Right atrium auricular region (tissue), 2 donors: ENCODE data around the gene PNLIPRP3. TPM values are rescaled to one million over a fixed set of nuclear protein-coding genes. Genes with fewer than 3 reads are reported as not detected.

Experiments used
- DNase-seq: peaks from one replicate; pipeline ENCODE4 v3.0.0-alpha.2; 2019; ENCODE audit warnings: low spot score
- H3K27ac ChIP-seq, 2 donors: fragments of 200-600 bp; sonication (generic); 1 replicate in 1 of 2; 2 replicates in 1 of 2; pipeline ENCODE4 v1.5.1; 2016 to 2019
- H3K27me3 ChIP-seq, 2 donors: fragments of 200-600 bp; sonication (generic); one replicate each; pipeline versions ENCODE4 v1.5.1 to v1.6.0; 2017 to 2019
- H3K36me3 ChIP-seq: fragments of 200-600 bp; sonication (generic); one replicate; pipeline ENCODE4 v1.5.1; 2016
- H3K4me1 ChIP-seq, 2 donors: fragments of 200-600 bp; sonication (generic); one replicate each; pipeline versions ENCODE4 v1.5.1 to v1.6.0; 2017 to 2019
- H3K4me3 ChIP-seq, 2 donors: fragments of 200-600 bp; sonication (generic); 1 replicate in 1 of 2; 2 replicates in 1 of 2; pipeline ENCODE4 v1.5.1; 2017 to 2019; ENCODE audit warnings: mild to moderate bottlenecking in 1 of 2, moderate library complexity in 1 of 2
- H3K9me3 ChIP-seq, 2 donors: fragments of 200-600 bp; sonication (generic); one replicate each; pipeline ENCODE4 v1.5.1; 2019
- total RNA-seq, 2 donors: library from RNA; depleted of rRNA; stranded (reverse); fragments of >200 nt; gene quantifications; one replicate each; pipeline ENCODE4 v1.1.0, GENCODE V29; 2016
- TF ChIP-seq, protein P1 (sequence below), 2 donors: fragments of 200-600 bp; sonication (generic); IDR thresholded peaks; one replicate each; pipeline ENCODE4 v1.5.1; 2019; ENCODE audit warnings: antibody characterized with exemption in 2 of 2

PNLIPRP3 gene
- total RNA-seq, 2 donors from 2014 or later = not detected

DNA sequence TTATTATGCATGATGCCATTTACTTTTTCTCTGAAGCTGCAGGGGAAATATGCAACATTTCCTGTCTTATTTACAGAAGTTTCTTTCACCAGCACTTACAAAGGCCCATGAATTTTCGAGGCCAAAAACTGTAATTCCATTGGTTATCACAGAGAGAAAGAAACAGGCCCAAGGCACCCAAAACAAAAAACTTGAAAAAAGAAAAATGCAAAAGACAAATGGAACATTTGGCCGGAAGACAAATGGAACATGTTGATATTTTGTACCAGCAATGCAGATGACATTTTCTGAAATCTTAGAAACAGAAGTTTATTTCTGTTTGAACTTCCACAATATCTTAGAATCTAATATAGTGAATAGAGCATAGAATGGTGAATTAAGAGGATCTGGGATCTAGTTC is 61.8 kb downstream of the PNLIPRP3 start:
- Histone ChIP-seq H3K36me3 (no peaks in the 10 kb centered on the region), H3K9me3 (no peaks in the 10 kb centered on the region), H3K4me3 (no peak overlapping the region), H3K27ac (no peak overlapping the region), H3K4me1 (no peaks in the 10 kb centered on the region), H3K27me3 (no peaks in the 10 kb centered on the region)
- DNase-seq = no peak
- TF ChIP-seq, protein P1, sequence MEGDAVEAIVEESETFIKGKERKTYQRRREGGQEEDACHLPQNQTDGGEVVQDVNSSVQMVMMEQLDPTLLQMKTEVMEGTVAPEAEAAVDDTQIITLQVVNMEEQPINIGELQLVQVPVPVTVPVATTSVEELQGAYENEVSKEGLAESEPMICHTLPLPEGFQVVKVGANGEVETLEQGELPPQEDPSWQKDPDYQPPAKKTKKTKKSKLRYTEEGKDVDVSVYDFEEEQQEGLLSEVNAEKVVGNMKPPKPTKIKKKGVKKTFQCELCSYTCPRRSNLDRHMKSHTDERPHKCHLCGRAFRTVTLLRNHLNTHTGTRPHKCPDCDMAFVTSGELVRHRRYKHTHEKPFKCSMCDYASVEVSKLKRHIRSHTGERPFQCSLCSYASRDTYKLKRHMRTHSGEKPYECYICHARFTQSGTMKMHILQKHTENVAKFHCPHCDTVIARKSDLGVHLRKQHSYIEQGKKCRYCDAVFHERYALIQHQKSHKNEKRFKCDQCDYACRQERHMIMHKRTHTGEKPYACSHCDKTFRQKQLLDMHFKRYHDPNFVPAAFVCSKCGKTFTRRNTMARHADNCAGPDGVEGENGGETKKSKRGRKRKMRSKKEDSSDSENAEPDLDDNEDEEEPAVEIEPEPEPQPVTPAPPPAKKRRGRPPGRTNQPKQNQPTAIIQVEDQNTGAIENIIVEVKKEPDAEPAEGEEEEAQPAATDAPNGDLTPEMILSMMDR (IDR thresholded peaks at IDR 0.05) = no peak

DNA sequence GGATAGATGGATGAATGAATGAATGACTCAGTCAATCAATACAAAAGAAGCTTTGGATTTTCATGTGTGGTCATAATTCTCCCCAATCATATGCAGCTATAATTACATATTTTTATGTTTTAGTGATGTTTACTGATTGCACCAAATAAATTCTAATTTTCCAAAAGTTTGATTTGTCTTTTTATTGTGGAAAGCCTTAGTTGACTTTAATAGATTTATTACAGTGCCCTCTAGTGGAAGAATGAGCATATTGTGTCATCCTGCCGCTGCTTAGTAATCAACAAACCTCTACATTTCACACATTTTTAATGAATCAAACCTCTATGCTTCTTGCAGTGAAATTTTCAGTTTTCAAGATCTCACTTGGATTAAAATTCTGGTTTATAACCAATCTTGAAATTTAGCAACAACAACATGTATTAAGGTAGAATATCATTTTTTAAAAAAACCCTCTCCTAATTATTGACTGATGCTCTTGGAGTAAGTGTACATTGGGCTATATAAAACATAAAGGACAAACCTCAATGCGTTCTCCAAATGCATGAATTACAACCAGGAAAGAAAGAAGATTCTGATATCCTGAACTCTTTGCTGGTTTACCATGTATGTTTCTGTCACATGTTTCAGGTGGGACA is 62.5 kb downstream of the PNLIPRP3 start:
- TF ChIP-seq, protein P1 (IDR thresholded peaks at IDR 0.05) = peak; percentile 38 to 67
- DNase-seq = no peak
- Histone ChIP-seq H3K9me3 (no peaks in the 10 kb centered on the region), H3K4me1 (no peaks in the 10 kb centered on the region), H3K4me3 (no peak overlapping the region), H3K36me3 (no peaks in the 10 kb centered on the region), H3K27ac (no peak overlapping the region), H3K27me3 (no peaks in the 10 kb centered on the region)

DNA sequence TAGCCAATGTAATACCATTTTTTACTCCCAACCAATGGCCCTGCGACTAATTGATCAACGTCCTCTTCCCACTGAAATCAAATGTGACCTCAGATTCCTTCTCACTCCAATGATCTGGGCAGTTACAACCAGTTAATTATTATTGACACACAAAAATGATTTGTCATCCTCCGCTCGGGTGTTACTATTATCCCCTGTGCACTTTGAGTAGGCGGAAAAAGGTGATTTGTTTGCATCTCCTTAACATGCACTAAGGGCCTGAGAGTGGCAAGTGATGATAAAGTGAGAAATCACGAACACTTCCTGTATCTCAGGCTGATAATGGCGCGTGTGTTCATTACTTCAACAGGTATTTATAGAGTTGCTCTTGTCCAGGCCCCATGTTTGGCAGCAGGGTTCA is 77.1 kb downstream of the PNLIPRP3 start:
- no peak overlapping the region for H3K27ac ChIP-seq
- H3K4me1 ChIP-seq = no peaks in the 10 kb centered on the region
- no peak for DNase-seq
- H3K9me3 ChIP-seq = no peaks in the 10 kb centered on the region
- no peaks in the 10 kb centered on the region for H3K27me3 ChIP-seq
- no peak overlapping the region for H3K4me3 ChIP-seq
- TF ChIP-seq, protein P1 (IDR thresholded peaks at IDR 0.05) = no peak
- H3K36me3 ChIP-seq = no peaks in the 10 kb centered on the region

DNA sequence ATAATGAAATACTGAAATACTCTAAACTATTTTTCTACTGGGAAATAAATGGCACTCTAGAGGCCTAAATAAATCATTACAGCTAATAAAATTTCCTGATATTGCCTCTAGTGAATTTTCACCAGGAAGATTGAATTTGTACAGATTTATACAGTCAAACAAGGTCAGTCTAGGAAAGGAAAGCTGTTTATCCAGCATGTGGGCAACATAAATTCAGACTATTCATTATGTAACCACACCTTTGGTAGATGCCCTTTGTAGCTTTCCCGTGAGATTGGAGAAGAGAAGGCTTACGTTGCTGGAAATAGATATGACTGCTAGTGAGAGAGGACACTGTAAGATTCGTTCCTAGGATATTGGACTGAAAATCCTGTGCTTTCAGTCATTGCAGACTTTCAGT is 82.9 kb downstream of the PNLIPRP3 start:
- TF ChIP-seq, protein P1 (IDR thresholded peaks at IDR 0.05) = no peak
- DNase-seq = no peak

DNA sequence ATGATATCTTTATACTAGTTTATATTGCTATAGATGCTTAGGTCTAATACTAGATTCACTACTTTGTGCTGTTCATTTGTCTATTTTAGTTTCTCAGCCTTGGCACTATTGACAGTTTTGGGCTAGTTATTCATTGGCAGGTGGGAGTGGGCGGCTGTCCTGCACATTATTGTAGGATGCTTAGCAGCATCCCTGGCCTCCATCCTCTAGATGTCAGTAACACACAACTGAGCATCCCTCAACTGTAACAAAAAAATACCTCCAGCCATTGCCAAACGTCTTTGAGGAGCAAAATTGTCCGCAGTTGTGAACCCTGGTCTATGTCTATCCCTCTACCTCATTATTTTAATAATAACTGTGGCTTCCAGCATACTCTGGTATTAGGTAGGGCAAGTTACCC is 83.7 kb downstream of the PNLIPRP3 start:
- Histone ChIP-seq H3K36me3 (no peaks in the 10 kb centered on the region), H3K9me3 (no peaks in the 10 kb centered on the region), H3K4me1 (no peaks in the 10 kb centered on the region), H3K27ac (no peak overlapping the region), H3K27me3 (no peaks in the 10 kb centered on the region), H3K4me3 (no peak overlapping the region)
- no peak for DNase-seq
- TF ChIP-seq, protein P1 (IDR thresholded peaks at IDR 0.05) = no peak

More for the DNA sequence above, 82.9 kb downstream of the PNLIPRP3 start:
- Histone ChIP-seq H3K27me3 (no peaks in the 10 kb centered on the region), H3K4me3 (no peak overlapping the region), H3K36me3 (no peaks in the 10 kb centered on the region), H3K27ac (no peak overlapping the region), H3K9me3 (no peaks in the 10 kb centered on the region), H3K4me1 (no peaks in the 10 kb centered on the region)
